Loucy (cell line): ENCODE results near the gene APLN.

Experiments used
- H2AFZ ChIP-seq: fragments of 200-600 bp; sonication (generic); 2 replicates; pipeline ENCODE4 v1.6.0; 2016; ENCODE audit warnings: antibody characterized with exemption, mild to moderate bottlenecking, low read length, moderate library complexity
- H3F3A ChIP-seq: fragments of 200-600 bp; 2 replicates; pipeline ENCODE4 v1.6.0; 2016; ENCODE audit warnings: antibody characterized with exemption, low read depth, mild to moderate bottlenecking
- H3K27me3 ChIP-seq: fragments of 200-600 bp; sonication (generic); 2 replicates; pipeline ENCODE4 v1.6.1; 2014; ENCODE audit warnings: low read length, mild to moderate bottlenecking; ENCODE audit not compliant: insufficient read depth, poor library complexity, severe bottlenecking
- H3K36me3 ChIP-seq: fragments of 200-600 bp; sonication (generic); 2 replicates; pipeline ENCODE4 v1.6.1; 2016; ENCODE audit warnings: low read length; ENCODE audit not compliant: insufficient read depth
- H3K4me1 ChIP-seq: fragments of 200-600 bp; sonication (generic); 2 replicates; pipeline ENCODE4 v1.5.1; 2014; ENCODE audit warnings: low read length, mild to moderate bottlenecking; ENCODE audit not compliant: insufficient read depth, poor library complexity, severe bottlenecking
- H3K4me2 ChIP-seq: fragments of 200-600 bp; sonication (generic); 2 replicates; pipeline ENCODE4 v1.6.0; 2014; ENCODE audit warnings: antibody characterized with exemption, low read length, low read depth, mild to moderate bottlenecking; ENCODE audit not compliant: poor library complexity, severe bottlenecking
- H3K4me3 ChIP-seq: fragments of 200-600 bp; sonication (generic); 2 replicates; pipeline ENCODE4 v1.5.1; 2014; ENCODE audit warnings: low read length, mild to moderate bottlenecking, mixed read lengths; ENCODE audit not compliant: poor library complexity, severe bottlenecking
- H3K79me2 ChIP-seq: fragments of 200-600 bp; sonication (generic); 2 replicates; pipeline ENCODE4 v1.6.1; 2014; ENCODE audit warnings: low read length; ENCODE audit not compliant: insufficient read depth
- H3K9ac ChIP-seq: fragments of 200-600 bp; sonication (generic); 2 replicates; pipeline ENCODE4 v1.6.0; 2014; ENCODE audit warnings: mild to moderate bottlenecking, low read depth, low read length, moderate library complexity; ENCODE audit not compliant: poor library complexity, severe bottlenecking
- H3K9me2 ChIP-seq: fragments of 200-600 bp; sonication (generic); replicated peaks from 2 replicates; pipeline ENCODE4 v1.6.1; 2016; ENCODE audit warnings: low read depth, low read length, mixed read lengths
- H3K9me3 ChIP-seq: fragments of 200-600 bp; sonication (generic); 2 replicates; pipeline ENCODE4 v1.6.1; 2014; ENCODE audit warnings: mild to moderate bottlenecking, antibody characterized with exemption, low read length, low read depth; ENCODE audit not compliant: insufficient read depth
- H4K20me1 ChIP-seq: fragments of 200-600 bp; sonication (generic); 2 replicates; pipeline ENCODE4 v1.6.0; 2014; ENCODE audit warnings: antibody characterized with exemption, low read length, mild to moderate bottlenecking; ENCODE audit not compliant: insufficient read depth, poor library complexity, severe bottlenecking
- CTCF ChIP-seq: fragments of 200-600 bp; sonication (generic); conservative IDR thresholded peaks from 2 replicates; pipeline ENCODE4 v1.5.1; 2014; ENCODE audit warnings: mild to moderate bottlenecking, antibody characterized with exemption, low read length
- EZH2phosphoT487 ChIP-seq: fragments of 200-600 bp; IDR thresholded peaks from 2 replicates; pipeline ENCODE4 v1.6.1; 2018; ENCODE audit warnings: antibody characterized with exemption, mild to moderate bottlenecking, moderate library complexity, borderline replicate concordance

APLN gene

GRCh38 chrX:129606918-129607317 lies 47.8 kb downstream of the APLN start:
- H3F3A ChIP-seq, result no peaks in the 10 kb centered on the region
- no peaks in the 10 kb centered on the region for H3K9me3 ChIP-seq
- no peak overlapping the region for H3K9ac ChIP-seq
- no peaks in the 10 kb centered on the region for H3K79me2 ChIP-seq
- no peaks in the 10 kb centered on the region for H3K9me2 ChIP-seq
- no peaks in the 10 kb centered on the region for H3K4me1 ChIP-seq
- H2AFZ ChIP-seq, result no peak overlapping the region
- no peaks in the 10 kb centered on the region for H3K27me3 ChIP-seq
- peak overlapping the region; percentile 17 for H3K4me2 ChIP-seq
- H3K4me3 ChIP-seq, result no peak overlapping the region
- H4K20me1 ChIP-seq, result no peaks in the 10 kb centered on the region
- no peaks in the 10 kb centered on the region for H3K36me3 ChIP-seq
- TF ChIP-seq EZH2phosphoT487, result no peak
- TF ChIP-seq CTCF, result peak; percentile 66

GRCh38 chrX:129600981-129601424 lies 53.8 kb downstream of the APLN start:
- Histone ChIP-seq H3K9ac (no peak overlapping the region), H2AFZ (no peak overlapping the region), H3K9me2 (no peaks in the 10 kb centered on the region), H3K4me3 (no peak overlapping the region), H3K36me3 (no peaks in the 10 kb centered on the region), H3K4me2 (no peak overlapping the region), H3F3A (no peaks in the 10 kb centered on the region), H3K27me3 (no peaks in the 10 kb centered on the region), H4K20me1 (no peaks in the 10 kb centered on the region), H3K79me2 (no peaks in the 10 kb centered on the region), H3K4me1 (no peaks in the 10 kb centered on the region), H3K9me3 (no peaks in the 10 kb centered on the region)
- TF ChIP-seq CTCF (peak; percentile 67), EZH2phosphoT487 (no peak)

GRCh38 chrX:129599996-129600395 lies 54.8 kb downstream of the APLN start:
- Histone ChIP-seq H3K4me3 (no peak overlapping the region), H2AFZ (no peak overlapping the region), H3K9me2 (no peaks in the 10 kb centered on the region), H3K9ac (no peak overlapping the region), H4K20me1 (no peaks in the 10 kb centered on the region), H3K4me2 (no peak overlapping the region), H3K79me2 (no peaks in the 10 kb centered on the region), H3F3A (no peaks in the 10 kb centered on the region), H3K4me1 (no peaks in the 10 kb centered on the region), H3K27me3 (no peaks in the 10 kb centered on the region), H3K36me3 (no peaks in the 10 kb centered on the region), H3K9me3 (no peaks in the 10 kb centered on the region)
- no peak for TF ChIP-seq CTCF
